Measurements from ENCODE around the gene BICDL1.

- TF ChIP-seq EZH2phosphoT487 (conservative IDR thresholded peaks at IDR 0.05; ENCODE audit: low read length): no peak
- TF ChIP-seq CTCF (IDR thresholded peaks at IDR 0.05; ENCODE audit: insufficient read depth, low read length, poor library complexity, severe bottlenecking): no peak
Observed at GRCh38 chr12:120138366-120138765, 149.3 kb downstream of the BICDL1 start.
